Spinal cord (tissue), 10 donors: ENCODE data around the gene KANSL1L. TPM values are rescaled to one million over a fixed set of nuclear protein-coding genes. Genes with fewer than 3 reads are reported as not detected.

Experiments used
- DNase-seq, 6 donors: peaks; one replicate each; pipeline versions ENCODE4 v3.0.0 to v3.0.0-alpha.2; 2013 to 2015; ENCODE audit warnings: low spot score in 6 of 6, low read depth in 4 of 6
- H3K27ac ChIP-seq: one replicate; pipeline ENCODE4 v1.5.1; 2013; ENCODE audit warnings: low read depth, low read length, control low read depth
- H3K27me3 ChIP-seq: one replicate; pipeline ENCODE4 v1.6.1; 2013; ENCODE audit warnings: low read length; ENCODE audit not compliant: control insufficient read depth, insufficient read depth
- H3K36me3 ChIP-seq: one replicate; pipeline ENCODE4 v1.6.1; 2013; ENCODE audit warnings: low read length; ENCODE audit not compliant: control insufficient read depth, insufficient read depth
- H3K4me1 ChIP-seq: one replicate; pipeline ENCODE4 v1.6.1; 2013; ENCODE audit warnings: low read length; ENCODE audit not compliant: control insufficient read depth, insufficient read depth
- H3K4me3 ChIP-seq: one replicate; pipeline ENCODE4 v1.5.1; 2013; ENCODE audit warnings: low read depth, low read length, control low read depth
- H3K9me3 ChIP-seq: one replicate; pipeline ENCODE4 v1.6.1; 2013; ENCODE audit warnings: low read length; ENCODE audit not compliant: control insufficient read depth, insufficient read depth
- WGBS: methylation state at CpG from one replicate; pipeline ENCODE4 v1.1.5; 2013; ENCODE audit warnings: missing lambda C conversion rate; ENCODE audit not compliant: insufficient coverage; 5-methylcytosine and 5-hydroxymethylcytosine counted together
- polyA plus RNA-seq, 2 donors: library from polyadenylated mRNA; unstranded; fragments of 120-200 nt; gene quantifications; one replicate each; pipeline ENCODE4 v1.2.1, GENCODE V29; 2013; ENCODE audit not compliant: insufficient read length in 2 of 2
- total RNA-seq, 2 donors: library from RNA; depleted of rRNA in 1 of 2; stranded (reverse); fragments of 120-200 nt in 1 of 2; fragments of >200 nt in 1 of 2; gene quantifications; one replicate each; pipeline versions ENCODE4 v1.2.3 to v1.2.4, GENCODE V29; 2013 to 2014
- donor health status: healthy.

KANSL1L gene
- total and polyA plus RNA-seq, 4 donors: 23.1 to 69.6 (median 35.4) TPM

GRCh38 chr2:210094787-210095186 is 76.4 kb downstream of the KANSL1L start:
- Histone ChIP-seq H3K36me3 (no peaks in the 10 kb centered on the region), H3K9me3 (no peaks in the 10 kb centered on the region)

GRCh38 chr2:210092791-210093190 is 78.4 kb downstream of the KANSL1L start:
- no peak for DNase-seq
- Histone ChIP-seq H3K9me3 (no peaks in the 10 kb centered on the region), H3K27me3 (no peaks in the 10 kb centered on the region), H3K4me3 (no peak overlapping the region), H3K27ac (no peak overlapping the region), H3K4me1 (no peaks in the 10 kb centered on the region), H3K36me3 (no peaks in the 10 kb centered on the region)

More at GRCh38 chr2:210094787-210095186, 76.4 kb downstream of the KANSL1L start:
- H3K4me3 ChIP-seq: no peak overlapping the region
- no peak for DNase-seq
- no peak overlapping the region for H3K27ac ChIP-seq
- no peaks in the 10 kb centered on the region for H3K4me1 ChIP-seq
- no peaks in the 10 kb centered on the region for H3K27me3 ChIP-seq

- 100% methylated on average over 1 of the region's 2 CpGs for WGBS
- H3K4me3 ChIP-seq: no peak overlapping the region
- no peak for DNase-seq
- H3K36me3 ChIP-seq: no peaks in the 10 kb centered on the region
- H3K9me3 ChIP-seq: no peaks in the 10 kb centered on the region
- no peak overlapping the region for H3K27ac ChIP-seq
- H3K4me1 ChIP-seq: no peaks in the 10 kb centered on the region
- no peaks in the 10 kb centered on the region for H3K27me3 ChIP-seq
Observed at GRCh38 chr2:210086930-210087329, 84.3 kb downstream of the KANSL1L start.

- Histone ChIP-seq H3K36me3 (no peaks in the 10 kb centered on the region), H3K9me3 (no peaks in the 10 kb centered on the region), H3K4me3 (no peak overlapping the region), H3K27ac (no peak overlapping the region), H3K4me1 (no peaks in the 10 kb centered on the region), H3K27me3 (no peaks in the 10 kb centered on the region)
- no CpG with 5 or more reads among the region's 1 CpG for WGBS
- peak in 1 of 6 donors; percentile 73 for DNase-seq
Observed at GRCh38 chr2:210086292-210086691, 84.9 kb downstream of the KANSL1L start.

- Histone ChIP-seq H3K36me3 (no peaks in the 10 kb centered on the region), H3K27ac (no peak overlapping the region), H3K4me3 (no peak overlapping the region), H3K9me3 (no peaks in the 10 kb centered on the region), H3K4me1 (no peaks in the 10 kb centered on the region), H3K27me3 (no peaks in the 10 kb centered on the region)
- peak in 3 of 6 donors; percentile 6 to 40 (median 37) for DNase-seq
- WGBS: no CpG with 5 or more reads among the region's 2 CpGs
Observed at GRCh38 chr2:210072922-210073509, 98.2 kb downstream of the KANSL1L start.

- DNase-seq: no peak
- WGBS: 75% methylated on average over 5 of the region's 5 CpGs
- H3K27ac ChIP-seq: no peak overlapping the region
- no peaks in the 10 kb centered on the region for H3K4me1 ChIP-seq
- H3K36me3 ChIP-seq: no peaks in the 10 kb centered on the region
- H3K9me3 ChIP-seq: no peaks in the 10 kb centered on the region
- H3K27me3 ChIP-seq: no peaks in the 10 kb centered on the region
- no peak overlapping the region for H3K4me3 ChIP-seq
Observed at GRCh38 chr2:210072493-210072892, 98.7 kb downstream of the KANSL1L start.

GRCh38 chr2:210063306-210063705 is 107.9 kb downstream of the KANSL1L start:
- 97% methylated on average over 2 of the region's 2 CpGs for WGBS
- peaks cover 5% of the 10 kb centered on the region for H3K36me3 ChIP-seq

GRCh38 chr2:210055825-210056224 is 115.4 kb downstream of the KANSL1L start:
- H3K27me3 ChIP-seq: no peaks in the 10 kb centered on the region
- no peak overlapping the region for H3K27ac ChIP-seq
- peaks cover 9% of the 10 kb centered on the region for H3K36me3 ChIP-seq
- no peak for DNase-seq
- H3K9me3 ChIP-seq: no peaks in the 10 kb centered on the region
- 100% methylated on average over 2 of the region's 3 CpGs for WGBS
- H3K4me1 ChIP-seq: no peaks in the 10 kb centered on the region
- no peak overlapping the region for H3K4me3 ChIP-seq

More at GRCh38 chr2:210063306-210063705, 107.9 kb downstream of the KANSL1L start:
- Histone ChIP-seq H3K4me1 (no peaks in the 10 kb centered on the region), H3K27ac (no peak overlapping the region), H3K9me3 (no peaks in the 10 kb centered on the region), H3K27me3 (no peaks in the 10 kb centered on the region), H3K4me3 (no peak overlapping the region)
- DNase-seq: no peak

- DNase-seq: no peak
- no peak overlapping the region for H3K27ac ChIP-seq
- no peaks in the 10 kb centered on the region for H3K27me3 ChIP-seq
- H3K4me3 ChIP-seq: no peak overlapping the region
- H3K9me3 ChIP-seq: no peaks in the 10 kb centered on the region
- H3K4me1 ChIP-seq: no peaks in the 10 kb centered on the region
- no CpG with 5 or more reads among the region's 1 CpG for WGBS
- peaks cover 9% of the 10 kb centered on the region for H3K36me3 ChIP-seq
Observed at GRCh38 chr2:210054696-210055095, 116.5 kb downstream of the KANSL1L start.

GRCh38 chr2:210050885-210051284 is 120.3 kb downstream of the KANSL1L start:
- WGBS: no CpG with 5 or more reads among the region's 1 CpG
- H3K27me3 ChIP-seq: no peaks in the 10 kb centered on the region
- H3K4me3 ChIP-seq: no peak overlapping the region
- H3K36me3 ChIP-seq: peaks cover 5% of the 10 kb centered on the region
- no peaks in the 10 kb centered on the region for H3K4me1 ChIP-seq
- peaks cover 3% of the 10 kb centered on the region for H3K9me3 ChIP-seq
- H3K27ac ChIP-seq: no peak overlapping the region
- DNase-seq: no peak
